Breast epithelium (tissue), 3 donors: ENCODE data around the gene CASS4.

Experiments used
- CTCF ChIP-seq, 3 donors: fragments of 450-650 bp; IDR thresholded peaks; one replicate each; pipeline ENCODE4 v1.5.1; 2016 to 2017; ENCODE audit warnings: antibody characterized with exemption in 3 of 3, mild to moderate bottlenecking in 3 of 3, moderate library complexity in 3 of 3
- POLR2A ChIP-seq: fragments of 450-650 bp; IDR thresholded peaks from one replicate; pipeline ENCODE4 v1.6.1; 2016; ENCODE audit warnings: antibody characterized with exemption, mild to moderate bottlenecking, moderate library complexity
- POLR2AphosphoS5 ChIP-seq, 3 donors: sonication (generic); formaldehyde crosslinking; IDR thresholded peaks; one replicate each; pipeline ENCODE4 v1.6.1; 2017; ENCODE audit warnings: antibody characterized with exemption in 3 of 3

DNA sequence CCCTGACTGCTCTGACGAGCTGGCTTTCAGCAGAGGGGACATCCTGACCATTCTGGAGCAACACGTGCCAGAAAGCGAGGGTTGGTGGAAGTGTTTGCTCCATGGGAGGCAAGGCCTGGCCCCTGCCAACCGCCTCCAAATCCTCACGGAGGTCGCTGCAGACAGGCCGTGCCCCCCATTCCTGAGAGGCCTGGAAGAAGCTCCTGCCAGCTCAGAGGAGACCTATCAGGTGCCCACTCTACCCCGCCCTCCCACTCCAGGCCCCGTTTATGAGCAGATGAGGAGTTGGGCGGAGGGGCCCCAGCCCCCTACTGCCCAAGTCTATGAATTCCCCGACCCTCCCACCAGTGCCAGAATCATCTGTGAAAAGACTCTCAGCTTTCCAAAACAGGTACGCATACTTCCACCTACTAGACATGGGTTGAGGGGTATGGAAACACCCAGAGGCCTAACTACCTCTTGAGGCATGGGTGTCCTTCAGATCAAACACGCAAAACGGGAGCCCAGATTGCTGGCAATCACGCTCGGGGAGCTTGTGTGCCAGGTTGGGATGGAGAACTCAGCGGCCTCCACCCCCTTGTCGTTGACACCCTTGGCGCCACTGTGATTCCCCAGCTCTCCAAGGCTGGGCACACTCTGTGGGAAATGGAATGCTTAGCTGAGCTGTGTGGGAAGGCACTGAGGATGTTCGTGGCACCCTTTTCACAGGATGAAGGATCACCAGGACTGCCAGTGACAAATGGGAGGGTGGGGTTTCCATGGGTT lies 25.3 kb downstream of the CASS4 start:
- no peak for TF ChIP-seq CTCF (IDR thresholded peaks at IDR 0.05)
- TF ChIP-seq POLR2AphosphoS5 (IDR thresholded peaks at IDR 0.05): no peak
- no peak for TF ChIP-seq POLR2A
